K562 (cell line): ENCODE data around the gene PLA2G4A. TPM values are rescaled to one million over a fixed set of nuclear protein-coding genes. Genes with fewer than 3 reads are reported as not detected.

Experiments
- ATAC-seq: fragments of 200-7000 bp; cut with Tn5 transposase; 3 replicates; pipeline ENCODE4 v1.9.1; 2020; ENCODE audit warnings: moderate library complexity
- BruUV-seq: library from RNA; stranded (reverse); fragments of 400-500 nt; replicated peaks from 2 replicates; lab custom pipeline; 2021; lab: Mats Ljungman, UMichigan
- CTCF ChIA-PET: fragments of 300-600 bp; formaldehyde crosslinking; extraction: SDS; loops from one replicate; lab custom pipeline; 2021; ENCODE audit warnings: low intra/inter-chr PET ratio; lab: Yijun Ruan, JAX
- POLR2A ChIA-PET: fragments of 300-600, 350-650 bp; sonication (Branson Sonifier 250); formaldehyde crosslinking; extraction: SDS; loops from one replicate; lab custom pipeline; 2021; ENCODE audit warnings: antibody characterized with exemption, inconsistent platforms; lab: Yijun Ruan, JAX
- DNase-seq, 4 experiments: peaks; one replicate each; pipeline versions ENCODE4 v3.0.0 to v3.0.0-alpha.2; 2011 to 2018; ENCODE audit warnings: low spot score in 3 of 4, mixed read lengths in 3 of 4; ENCODE audit errors: extremely low read depth in 1 of 4
- FAIRE-seq: peaks from 2 replicates; lab custom pipeline; 2011; peaks lifted over from hg19 to GRCh38; lab: Jason Lieb, UNC
- H2AFZ ChIP-seq: 2 replicates; pipeline ENCODE4 v1.6.0; 2011; ENCODE audit warnings: low read depth, low read length, control low read depth, inconsistent platforms
- H3K27ac ChIP-seq: fragments of 200-600 bp; 3 replicates; pipeline ENCODE4 v1.8.0; 2011; ENCODE audit warnings: low read depth, mild to moderate bottlenecking, control low read depth, inconsistent platforms, low read length, moderate library complexity, mixed read lengths; ENCODE audit errors: extremely low read depth
- H3K27me3 ChIP-seq, 2 experiments: fragments of 300-600 bp in 1 of 2; 2 replicates in 1 of 2; 3 replicates in 1 of 2; pipeline versions ENCODE4 v1.6.0 to v1.8.0; 2011; ENCODE audit warnings: inconsistent platforms in 2 of 2, low read length in 2 of 2, mild to moderate bottlenecking in 1 of 2, mixed read lengths in 1 of 2, moderate library complexity in 1 of 2; ENCODE audit not compliant: control insufficient read depth in 2 of 2, insufficient read depth in 2 of 2
- H3K36me3 ChIP-seq: fragments of 300-600 bp; 3 replicates; pipeline ENCODE4 v1.8.0; 2011; ENCODE audit warnings: mild to moderate bottlenecking, low read length, inconsistent platforms; ENCODE audit not compliant: control insufficient read depth, insufficient read depth
- H3K4me1 ChIP-seq, 2 experiments: fragments of 200-600 bp in 1 of 2; replicated peaks in 1 of 2; 2 replicates in 1 of 2; 3 replicates in 1 of 2; pipeline versions ENCODE4 v1.5.1 to v1.8.0; 2011; ENCODE audit warnings: inconsistent platforms in 2 of 2, low read length in 2 of 2, mild to moderate bottlenecking in 1 of 2, mixed read lengths in 1 of 2, moderate library complexity in 1 of 2; ENCODE audit not compliant: control insufficient read depth in 2 of 2, insufficient read depth in 2 of 2
- H3K4me2 ChIP-seq: 2 replicates; pipeline ENCODE4 v1.6.1; 2011; ENCODE audit warnings: low read length, control low read depth, inconsistent platforms, mixed read lengths; ENCODE audit not compliant: insufficient read depth
- H3K4me3 ChIP-seq: fragments of 200-600 bp; sonication (generic), shearing (Covaris generic); 2 replicates; pipeline ENCODE4 v1.5.1; 2016; ENCODE audit warnings: control low read depth, inconsistent platforms
- H3K79me2 ChIP-seq: fragments of 200-600 bp; 3 replicates; pipeline ENCODE4 v1.8.0; 2011; ENCODE audit warnings: low read length, inconsistent platforms; ENCODE audit not compliant: control insufficient read depth, insufficient read depth
- H3K9ac ChIP-seq, 2 experiments: 2 replicates each; pipeline versions ENCODE4 v1.6.0 to v1.6.1; 2011; ENCODE audit warnings: low read depth in 2 of 2, low read length in 2 of 2, control low read depth in 1 of 2, inconsistent platforms in 1 of 2, mild to moderate bottlenecking in 1 of 2, mixed read lengths in 1 of 2; ENCODE audit not compliant: insufficient read depth in 1 of 2
- H3K9me1 ChIP-seq: one replicate; pipeline ENCODE4 v1.6.0; 2011; ENCODE audit warnings: inconsistent platforms, mild to moderate bottlenecking, low read length, moderate library complexity; ENCODE audit not compliant: control insufficient read depth, insufficient read depth
- H3K9me3 ChIP-seq: replicated peaks from 2 replicates; pipeline ENCODE4 v1.5.1; 2011; ENCODE audit warnings: low read depth, low read length, inconsistent platforms; ENCODE audit not compliant: control insufficient read depth, insufficient read depth
- H4K20me1 ChIP-seq: replicated peaks from 2 replicates; pipeline ENCODE4 v1.6.1; 2011; ENCODE audit warnings: low read length, inconsistent platforms, mixed read lengths; ENCODE audit not compliant: control insufficient read depth, insufficient read depth
- ARNT ChIP-seq, 2 experiments: fragments of 450-650 bp; IDR thresholded peaks; 2 replicates each; pipeline ENCODE4 v1.6.1; 2016; ENCODE audit warnings: mild to moderate bottlenecking in 1 of 2
- BDP1 ChIP-seq: IDR thresholded peaks from 3 replicates; pipeline ENCODE4 v1.6.1; 2011; ENCODE audit not compliant: insufficient read length, insufficient read depth
- BRCA1 ChIP-seq, 2 experiments: fragments of 450-650 bp in 1 of 2; sonication (generic) in 1 of 2; formaldehyde crosslinking in 1 of 2; IDR thresholded peaks; 2 replicates each; pipeline versions ENCODE4 v1.5.0 to v1.6.1; 2017 to 2020; ENCODE audit warnings: mild to moderate bottlenecking in 1 of 2, missing genetic modification reagents in 1 of 2
- DPF2 ChIP-seq: fragments of 450-650 bp; IDR thresholded peaks from 2 replicates; pipeline ENCODE4 v1.6.1; 2016
- EWSR1 ChIP-seq: fragments of 450-650 bp; IDR thresholded peaks from 2 replicates; pipeline ENCODE4 v1.6.1; 2018; ENCODE audit warnings: borderline replicate concordance, mild to moderate bottlenecking, low read depth, moderate library complexity; ENCODE audit not compliant: partially characterized antibody
- KAT2B ChIP-seq: IDR thresholded peaks from one replicate; pipeline ENCODE4 v1.6.1; 2012; ENCODE audit warnings: low read depth, mild to moderate bottlenecking, control low read depth, inconsistent platforms, low read length, moderate library complexity
- MTF1 ChIP-seq: fragments of 250-450 bp; sonication (Bioruptor Pico); IDR thresholded peaks from 2 replicates; pipeline ENCODE4 v1.9.0; 2021; ENCODE audit warnings: moderate library complexity, mild to moderate bottlenecking, inconsistent platforms, borderline replicate concordance
- NCOR1 ChIP-seq: fragments of 450-650 bp; IDR thresholded peaks from 2 replicates; pipeline ENCODE4 v1.6.1; 2016; ENCODE audit warnings: mild to moderate bottlenecking, moderate library complexity
- PHB2 ChIP-seq: fragments of 450-650 bp; IDR thresholded peaks from 2 replicates; pipeline ENCODE4 v1.6.1; 2017; ENCODE audit warnings: low read depth
- RHOXF2B ChIP-seq: fragments of 250-450 bp; sonication (Bioruptor Pico); conservative IDR thresholded peaks from 2 replicates; pipeline ENCODE4 v1.5.1; 2021
- SAFB2 ChIP-seq: fragments of 200-400 bp; formaldehyde crosslinking; IDR thresholded peaks from 2 replicates; pipeline ENCODE4 v1.6.1; 2018; ENCODE audit warnings: borderline replicate concordance, low read length, low read depth, moderate library complexity; ENCODE audit not compliant: severe bottlenecking
- XRCC4 ChIP-seq: IDR thresholded peaks from one replicate; pipeline ENCODE4 v1.6.1; 2011; ENCODE audit not compliant: insufficient read depth, insufficient read length; ENCODE audit errors: extremely low read depth
- ZNF124 ChIP-seq: sonication (generic); formaldehyde crosslinking; IDR thresholded peaks from 2 replicates; pipeline ENCODE4 v1.8.1; 2022; ENCODE audit warnings: missing genetic modification reagents
- ZNF263 ChIP-seq: sonication (generic); formaldehyde crosslinking; IDR thresholded peaks from 2 replicates; pipeline ENCODE4 v1.8.0; 2022; ENCODE audit warnings: mild to moderate bottlenecking, missing genetic modification reagents, borderline replicate concordance
- WGBS: fragments of 100-300 bp; shearing (Covaris generic); methylation state at CpG from one replicate; pipeline ENCODE4 v1.1.6; 2016; ENCODE audit warnings: low coverage, mixed read lengths; ENCODE audit not compliant: insufficient coverage; ENCODE audit errors: missing lambda C conversion rate; 5-methylcytosine and 5-hydroxymethylcytosine counted together
- in situ Hi-C: fragments of 300-500 bp; cut with MboI; formaldehyde crosslinking; loops from 4 replicates; pipeline ENCODE4 v1.15.0; 2018; ENCODE audit warnings: inconsistent platforms, mixed read lengths
- intact Hi-C: fragments of 100-400 bp; cut with micrococcal nuclease; formaldehyde crosslinking; loops from 2 replicates; pipeline ENCODE4 v1.14.2; 2022
- polyA plus RNA-seq, 8 experiments: library from polyadenylated mRNA; depleted of rRNA in 4 of 8; stranded (reverse) in 5 of 8; unstranded in 3 of 8; fragments of >200 nt; fragmentation: Nextera tagmentation in 2 of 8; fragmentation: Illumina TruSeq in 1 of 8; extraction: Ambion mirVana in 2 of 8; extraction: Trizol in 1 of 8; gene quantifications; 2 replicates each; pipeline versions ENCODE4 v1.2.1 to v1.2.3, GENCODE V29; 2011 to 2014; ENCODE audit warnings: inconsistent platforms in 1 of 8, missing spikeins in 1 of 8
- total RNA-seq, 7 experiments: library from RNA; depleted of rRNA in 6 of 7; stranded (reverse); fragments of >200 nt in 6 of 7; fragmentation: Illumina TruSeq in 2 of 7; extraction: Trizol in 2 of 7; gene quantifications; 2 replicates each; pipeline versions ENCODE4 v1.2.1 to v1.2.3, GENCODE V29; 2011 to 2021; ENCODE audit warnings: low replicate concordance in 1 of 7
- TF ChIP-seq, protein P1 (sequence below): fragments of 450-650 bp; IDR thresholded peaks from 2 replicates; pipeline ENCODE4 v1.7.1; 2018; ENCODE audit warnings: mild to moderate bottlenecking, low read depth; ENCODE audit not compliant: partially characterized antibody
- TF ChIP-seq, protein P2 (sequence below): IDR thresholded peaks from 2 replicates; pipeline ENCODE4 v1.6.1; 2011; ENCODE audit warnings: borderline replicate concordance, low read depth, mild to moderate bottlenecking, moderate library complexity, low read length; ENCODE audit not compliant: insufficient read depth, poor library complexity, severe bottlenecking
- TF ChIP-seq, protein P3 (sequence below): fragments of 450-650 bp; IDR thresholded peaks from 2 replicates; pipeline ENCODE4 v1.6.1; 2018; ENCODE audit warnings: mild to moderate bottlenecking, low read depth; ENCODE audit not compliant: partially characterized antibody

The PLA2G4A gene
- total and polyA plus RNA-seq, 9 of the 15 experiments (the other 6 are each of a cell fraction or from before 2014, with no cell fraction given) = 0.04 to 0.71 (median 0.22) TPM; not detected in 4

DNA sequence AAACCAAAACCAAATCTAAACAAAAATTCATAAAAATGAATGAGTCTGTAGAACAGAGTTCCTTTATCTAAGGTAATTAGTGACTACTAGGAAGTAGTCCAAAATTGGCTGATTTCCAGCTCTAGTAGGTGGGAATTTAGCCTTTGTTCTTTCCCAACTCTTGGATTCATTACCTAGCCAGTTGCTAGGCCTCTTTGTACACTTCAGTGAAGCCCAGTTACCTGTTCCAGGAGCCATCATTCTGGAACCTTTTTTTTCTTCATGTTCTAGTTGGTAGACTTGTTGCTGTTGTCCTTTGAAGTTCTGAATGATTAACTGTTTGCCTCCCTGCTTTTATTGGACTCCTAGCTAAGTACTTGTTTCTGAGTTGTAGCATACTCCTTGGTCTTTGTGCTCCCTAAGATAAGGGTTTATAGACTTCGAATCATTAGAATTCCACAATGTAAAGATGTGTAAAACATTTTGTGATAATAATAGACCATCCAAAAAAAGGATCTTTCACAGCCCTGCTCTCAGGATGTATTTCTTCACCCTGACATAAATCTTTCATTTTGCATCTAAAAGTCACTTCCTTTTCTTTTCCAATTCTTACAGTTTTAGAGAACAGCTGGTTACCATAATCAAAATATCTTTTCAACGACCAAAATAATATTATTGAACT lies 9.8 kb downstream of the PLA2G4A start:
- no peak overlapping the region for H2AFZ ChIP-seq
- H3K9me1 ChIP-seq = no peaks in the 10 kb centered on the region
- no peaks in the 10 kb centered on the region for H3K4me1 ChIP-seq
- ChIA-PET POLR2A (no interaction called here), CTCF (no interaction called here)
- no peaks in the 10 kb centered on the region for H3K79me2 ChIP-seq
- no TSS peak for BruUV-seq
- H3K9ac ChIP-seq = no peak overlapping the region
- in situ Hi-C loops = no loop called here
- DNase-seq (no peak), FAIRE-seq (no peak), ATAC-seq (no peak)
- H3K9me3 ChIP-seq = no peaks in the 10 kb centered on the region
- WGBS = 0% methylated on average over 2 of the region's 2 CpGs
- H4K20me1 ChIP-seq = no peaks in the 10 kb centered on the region
- H3K27me3 ChIP-seq = no peaks in the 10 kb centered on the region
- H3K4me3 ChIP-seq = no peak overlapping the region
- H3K36me3 ChIP-seq = no peaks in the 10 kb centered on the region
- intact Hi-C loops = no loop called here
- H3K4me2 ChIP-seq = no peak overlapping the region
- no peak overlapping the region for H3K27ac ChIP-seq
- TF ChIP-seq, protein P1, sequence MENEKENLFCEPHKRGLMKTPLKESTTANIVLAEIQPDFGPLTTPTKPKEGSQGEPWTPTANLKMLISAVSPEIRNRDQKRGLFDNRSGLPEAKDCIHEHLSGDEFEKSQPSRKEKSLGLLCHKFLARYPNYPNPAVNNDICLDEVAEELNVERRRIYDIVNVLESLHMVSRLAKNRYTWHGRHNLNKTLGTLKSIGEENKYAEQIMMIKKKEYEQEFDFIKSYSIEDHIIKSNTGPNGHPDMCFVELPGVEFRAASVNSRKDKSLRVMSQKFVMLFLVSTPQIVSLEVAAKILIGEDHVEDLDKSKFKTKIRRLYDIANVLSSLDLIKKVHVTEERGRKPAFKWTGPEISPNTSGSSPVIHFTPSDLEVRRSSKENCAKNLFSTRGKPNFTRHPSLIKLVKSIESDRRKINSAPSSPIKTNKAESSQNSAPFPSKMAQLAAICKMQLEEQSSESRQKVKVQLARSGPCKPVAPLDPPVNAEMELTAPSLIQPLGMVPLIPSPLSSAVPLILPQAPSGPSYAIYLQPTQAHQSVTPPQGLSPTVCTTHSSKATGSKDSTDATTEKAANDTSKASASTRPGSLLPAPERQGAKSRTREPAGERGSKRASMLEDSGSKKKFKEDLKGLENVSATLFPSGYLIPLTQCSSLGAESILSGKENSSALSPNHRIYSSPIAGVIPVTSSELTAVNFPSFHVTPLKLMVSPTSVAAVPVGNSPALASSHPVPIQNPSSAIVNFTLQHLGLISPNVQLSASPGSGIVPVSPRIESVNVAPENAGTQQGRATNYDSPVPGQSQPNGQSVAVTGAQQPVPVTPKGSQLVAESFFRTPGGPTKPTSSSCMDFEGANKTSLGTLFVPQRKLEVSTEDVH = no peak
- no peak for TF ChIP-seq KAT2B
- TF ChIP-seq BDP1 = no peak
- TF ChIP-seq, protein P2, sequence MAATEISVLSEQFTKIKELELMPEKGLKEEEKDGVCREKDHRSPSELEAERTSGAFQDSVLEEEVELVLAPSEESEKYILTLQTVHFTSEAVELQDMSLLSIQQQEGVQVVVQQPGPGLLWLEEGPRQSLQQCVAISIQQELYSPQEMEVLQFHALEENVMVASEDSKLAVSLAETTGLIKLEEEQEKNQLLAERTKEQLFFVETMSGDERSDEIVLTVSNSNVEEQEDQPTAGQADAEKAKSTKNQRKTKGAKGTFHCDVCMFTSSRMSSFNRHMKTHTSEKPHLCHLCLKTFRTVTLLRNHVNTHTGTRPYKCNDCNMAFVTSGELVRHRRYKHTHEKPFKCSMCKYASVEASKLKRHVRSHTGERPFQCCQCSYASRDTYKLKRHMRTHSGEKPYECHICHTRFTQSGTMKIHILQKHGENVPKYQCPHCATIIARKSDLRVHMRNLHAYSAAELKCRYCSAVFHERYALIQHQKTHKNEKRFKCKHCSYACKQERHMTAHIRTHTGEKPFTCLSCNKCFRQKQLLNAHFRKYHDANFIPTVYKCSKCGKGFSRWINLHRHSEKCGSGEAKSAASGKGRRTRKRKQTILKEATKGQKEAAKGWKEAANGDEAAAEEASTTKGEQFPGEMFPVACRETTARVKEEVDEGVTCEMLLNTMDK = no peak
- TF ChIP-seq SAFB2 = no peak
- TF ChIP-seq BRCA1 (IDR thresholded peaks at IDR 0.05) = no peak
- TF ChIP-seq BRCA1 (CRISPR knock-in tag; IDR thresholded peaks at IDR 0.05) = no peak
- TF ChIP-seq PHB2 = no peak
- no peak for TF ChIP-seq ARNT (IDR thresholded peaks at IDR 0.05)
- TF ChIP-seq ZNF263 (CRISPR knock-in tag) = no peak
- TF ChIP-seq EWSR1 = no peak
- no peak for TF ChIP-seq MTF1 (CRISPR knock-in tag)
- TF ChIP-seq, protein P3, sequence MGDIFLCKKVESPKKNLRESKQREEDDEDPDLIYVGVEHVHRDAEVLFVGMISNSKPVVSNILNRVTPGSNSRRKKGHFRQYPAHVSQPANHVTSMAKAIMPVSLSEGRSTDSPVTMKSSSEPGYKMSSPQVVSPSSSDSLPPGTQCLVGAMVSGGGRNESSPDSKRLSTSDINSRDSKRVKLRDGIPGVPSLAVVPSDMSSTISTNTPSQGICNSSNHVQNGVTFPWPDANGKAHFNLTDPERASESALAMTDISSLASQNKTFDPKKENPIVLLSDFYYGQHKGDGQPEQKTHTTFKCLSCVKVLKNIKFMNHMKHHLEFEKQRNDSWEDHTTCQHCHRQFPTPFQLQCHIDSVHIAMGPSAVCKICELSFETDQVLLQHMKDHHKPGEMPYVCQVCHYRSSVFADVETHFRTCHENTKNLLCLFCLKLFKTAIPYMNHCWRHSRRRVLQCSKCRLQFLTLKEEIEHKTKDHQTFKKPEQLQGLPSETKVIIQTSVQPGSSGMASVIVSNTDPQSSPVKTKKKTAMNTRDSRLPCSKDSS = no peak
- TF ChIP-seq NCOR1 = no peak
- TF ChIP-seq DPF2 = no peak
- TF ChIP-seq XRCC4 = no peak
- no peak for TF ChIP-seq ZNF124
- no peak for TF ChIP-seq RHOXF2B (CRISPR knock-in tag)
